Stimulated activated CD8-positive, alpha-beta memory T cell treated with anti-CD3 and anti-CD28 coated beads, Interleukin-12 subunit alpha, Interleukin-12 subunit beta, amount 100 ng/mL, for 24 hours (primary cell): Measurements from ENCODE around the gene TOB1.

Experiments used
- DNase-seq: peaks from one replicate; pipeline ENCODE4 v3.0.0-alpha.2; 2020; ENCODE audit errors: extremely low read depth

The TOB1 gene, protein sequence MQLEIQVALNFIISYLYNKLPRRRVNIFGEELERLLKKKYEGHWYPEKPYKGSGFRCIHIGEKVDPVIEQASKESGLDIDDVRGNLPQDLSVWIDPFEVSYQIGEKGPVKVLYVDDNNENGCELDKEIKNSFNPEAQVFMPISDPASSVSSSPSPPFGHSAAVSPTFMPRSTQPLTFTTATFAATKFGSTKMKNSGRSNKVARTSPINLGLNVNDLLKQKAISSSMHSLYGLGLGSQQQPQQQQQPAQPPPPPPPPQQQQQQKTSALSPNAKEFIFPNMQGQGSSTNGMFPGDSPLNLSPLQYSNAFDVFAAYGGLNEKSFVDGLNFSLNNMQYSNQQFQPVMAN

GRCh38 chr17:50866261-50866949, at the start of gene TOB1:
Gene TOB1 (minus strand): TSS chr17:50866354. CDS start chr17:50864017, 2,337 bp downstream.
- peak; percentile 91 for DNase-seq

- no peak for DNase-seq
These were observed 48.4 kb upstream of the TOB1 start for GRCh38 chr17:50914505-50915063.

DNA sequence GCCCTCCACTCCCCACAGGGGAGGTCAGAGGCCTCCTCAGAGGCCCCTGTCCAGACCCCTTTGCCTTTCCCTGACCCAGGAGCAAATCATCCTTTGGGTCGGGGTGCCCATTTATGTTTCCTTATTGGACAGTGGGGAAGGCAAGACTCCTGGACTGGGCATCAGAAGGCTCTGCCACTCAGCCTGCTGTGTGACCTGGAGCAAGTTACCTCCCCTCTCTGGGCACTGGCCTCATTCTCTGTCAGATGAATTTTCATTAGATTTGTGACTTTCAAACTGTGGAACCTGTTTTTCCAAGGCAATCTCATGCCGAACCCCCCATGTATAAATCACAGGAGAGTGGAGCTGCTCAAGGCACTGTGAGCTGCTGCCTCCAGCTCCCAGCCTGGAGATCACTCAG, 47.0 kb upstream of the TOB1 start:
- no peak for DNase-seq

DNA sequence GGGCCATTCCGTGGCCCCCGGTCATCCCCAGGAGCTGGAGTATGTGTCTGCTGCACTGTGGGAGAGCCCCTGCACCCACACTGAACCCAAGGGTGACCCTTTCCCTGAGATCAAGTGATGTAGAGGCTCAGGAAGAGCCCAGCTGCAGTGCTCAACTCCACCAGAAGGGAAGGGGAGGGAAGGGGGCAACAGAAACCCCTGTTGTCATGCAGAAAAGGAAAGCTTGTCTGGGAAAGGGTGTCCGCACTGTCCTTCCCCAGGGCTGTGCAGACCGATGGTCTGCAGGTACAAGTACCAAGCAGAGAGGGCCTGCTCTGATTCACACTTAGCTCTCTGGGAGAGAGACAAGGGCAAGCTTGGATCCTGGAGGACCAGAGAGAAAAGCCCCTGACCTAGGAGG, 45.7 kb upstream of the TOB1 start:
- no peak for DNase-seq

GRCh38 chr17:50911450-50911849, 45.3 kb upstream of the TOB1 start:
- DNase-seq: no peak

DNA sequence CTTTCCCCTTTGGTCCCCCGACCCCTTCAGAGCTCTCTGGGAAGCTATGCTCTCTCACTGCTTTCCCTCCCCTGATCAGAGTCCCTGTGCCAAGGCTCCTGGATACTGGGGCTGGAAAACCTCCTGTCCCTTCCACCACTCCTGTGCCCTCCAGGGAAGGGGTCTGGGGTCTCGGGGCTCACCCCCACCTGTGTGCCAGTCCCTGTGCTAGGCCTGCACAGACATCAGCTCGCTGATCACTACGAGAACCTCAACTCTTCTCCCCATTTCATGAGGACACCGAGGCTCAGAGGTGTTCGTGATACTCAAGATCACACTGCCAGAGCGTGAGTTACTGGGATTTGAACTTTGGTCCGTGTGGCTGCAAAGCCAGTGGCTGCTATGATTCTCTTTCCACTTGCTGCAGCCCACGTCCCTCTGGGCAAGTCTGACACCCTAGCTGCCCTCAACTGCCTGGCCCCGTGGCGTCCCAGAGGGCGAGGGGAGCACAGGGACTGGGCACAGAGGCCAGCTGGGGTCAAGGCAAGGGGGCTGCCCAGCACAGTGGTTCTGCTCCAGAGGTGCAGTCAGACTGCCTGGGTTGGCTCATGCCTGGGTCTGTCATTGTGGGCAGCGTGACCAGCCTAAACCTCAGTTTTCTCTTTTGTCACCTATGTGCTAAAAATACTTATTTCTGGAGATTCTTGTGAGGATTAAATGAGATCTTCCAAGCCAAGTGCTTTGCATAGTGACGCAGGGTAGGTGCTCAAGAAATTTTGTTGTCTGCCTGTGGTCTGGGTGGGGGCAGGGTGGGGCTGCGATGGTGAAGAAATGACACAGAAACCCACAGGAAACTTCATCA, 43.8 kb upstream of the TOB1 start:
- DNase-seq: no peak

- DNase-seq: no peak
These were observed 43.0 kb upstream of the TOB1 start for GRCh38 chr17:50908860-50909764.

DNA sequence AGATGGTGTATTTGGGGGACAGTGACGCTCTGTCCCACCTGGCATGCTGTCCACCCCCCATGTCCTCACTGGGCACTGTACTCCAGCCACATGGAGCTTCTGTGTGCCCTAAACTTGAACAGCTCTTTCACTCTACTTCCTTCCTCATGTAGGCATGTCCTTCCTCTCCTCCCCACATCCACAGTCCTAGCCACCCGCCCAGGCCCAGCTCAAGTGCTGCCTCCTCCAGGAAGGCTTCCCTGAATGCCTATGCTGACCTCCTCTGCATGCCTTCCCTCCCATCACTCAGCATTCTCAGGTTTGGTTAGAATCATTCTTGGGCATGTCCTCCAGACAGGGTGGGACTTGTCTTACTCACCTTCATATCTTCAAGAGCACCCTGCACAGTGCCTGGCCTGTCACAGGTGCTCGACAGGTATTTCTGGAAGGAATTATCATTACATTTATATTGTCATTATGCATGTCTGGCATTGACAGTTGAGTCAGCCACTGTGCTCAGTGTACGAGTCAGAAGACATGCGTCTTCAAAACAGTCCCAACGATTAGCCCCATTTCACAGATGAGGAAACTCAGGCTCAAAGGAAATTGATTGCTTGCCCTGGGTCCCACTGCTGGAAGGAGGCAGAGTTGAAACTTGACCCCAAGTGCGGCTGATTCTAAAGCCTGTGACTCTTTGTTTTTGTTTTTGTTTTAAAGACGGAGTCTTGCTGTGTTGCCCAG, 42.1 kb upstream of the TOB1 start:
- no peak for DNase-seq

DNA sequence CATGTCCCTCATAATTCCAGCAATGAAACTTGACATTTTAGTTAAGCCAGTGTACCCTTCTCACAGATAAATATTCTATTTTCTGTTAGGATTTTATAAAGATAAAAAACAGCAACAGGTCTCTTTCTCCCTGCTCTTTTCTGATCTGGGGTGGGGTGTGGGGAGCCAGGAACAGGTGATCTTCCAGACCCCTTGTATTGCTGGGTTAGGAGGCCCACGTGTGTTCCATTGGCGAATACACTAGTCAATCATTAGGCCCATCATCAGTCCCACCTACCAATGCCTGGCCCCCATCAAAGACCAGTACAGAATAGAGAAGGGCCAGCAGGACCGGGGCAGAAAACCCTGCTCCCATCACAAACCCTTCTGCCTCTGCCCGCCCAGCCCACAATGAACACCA, 40.3 kb upstream of the TOB1 start:
- DNase-seq: no peak

DNA sequence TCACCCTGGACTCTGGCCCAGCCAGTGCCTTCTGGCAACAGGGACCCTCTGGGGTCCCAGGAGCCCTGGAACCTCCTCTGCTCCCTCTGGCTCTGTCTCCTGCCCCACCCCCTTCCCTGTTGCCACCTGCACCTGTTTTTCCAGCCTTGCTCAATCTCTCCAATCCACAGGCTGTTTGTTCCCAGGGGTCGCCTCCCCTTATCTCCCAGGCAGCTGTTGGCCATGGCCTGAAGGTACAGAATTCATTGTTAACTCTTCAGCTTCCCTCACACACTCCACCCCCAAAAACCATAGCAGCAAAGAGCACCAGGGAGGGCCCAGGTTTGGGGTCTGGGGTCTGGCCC, 39.3 kb upstream of the TOB1 start:
- DNase-seq: no peak

DNA sequence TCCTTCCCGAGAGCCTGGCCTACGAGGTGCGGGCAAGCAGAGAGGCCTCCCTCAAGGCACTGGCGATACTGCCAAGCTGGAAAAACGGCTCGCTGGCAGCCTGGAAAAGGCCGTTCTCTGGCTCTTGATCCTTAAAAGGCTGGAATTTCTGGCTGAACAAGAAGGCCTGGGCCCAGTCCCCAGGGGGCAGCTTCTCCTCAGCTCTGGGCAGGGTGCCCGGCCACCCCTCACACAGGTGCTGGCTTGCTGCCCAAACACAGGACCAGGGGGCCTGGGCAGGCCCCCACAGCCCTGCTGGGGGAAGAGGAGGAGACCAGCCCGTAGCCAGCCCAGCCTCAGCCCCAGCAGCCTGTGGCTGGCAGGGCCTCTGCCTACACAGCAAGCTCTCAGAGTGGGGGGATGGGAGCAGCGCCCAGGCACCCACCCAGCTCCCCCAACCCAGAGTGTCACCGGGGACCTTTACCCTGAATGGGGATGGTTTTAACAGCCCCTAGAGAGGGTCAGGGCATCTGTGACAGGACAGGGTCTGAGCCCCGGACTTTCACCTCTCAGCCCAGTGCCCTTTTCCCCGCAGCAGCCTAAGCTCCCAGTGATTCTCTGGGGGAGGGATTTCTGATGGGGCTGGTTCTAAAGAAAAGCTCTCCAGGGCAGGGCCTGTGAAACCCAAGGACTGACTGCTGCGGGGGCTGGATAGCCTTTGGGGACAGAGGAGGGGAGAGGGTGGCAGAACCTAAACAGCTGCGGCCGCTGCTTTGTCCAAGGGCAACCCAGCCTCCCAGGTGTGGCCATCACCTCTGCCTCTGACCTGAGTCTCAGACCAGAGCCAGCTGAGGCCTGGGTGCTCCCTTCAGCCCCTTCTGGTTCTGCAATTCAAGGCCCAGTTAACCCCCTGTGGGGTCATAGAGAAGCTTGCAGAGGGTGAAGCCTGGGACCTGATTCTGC, 38.6 kb upstream of the TOB1 start:
- no peak for DNase-seq

GRCh38 chr17:50903604-50904517, 37.7 kb upstream of the TOB1 start:
- no peak for DNase-seq

DNA sequence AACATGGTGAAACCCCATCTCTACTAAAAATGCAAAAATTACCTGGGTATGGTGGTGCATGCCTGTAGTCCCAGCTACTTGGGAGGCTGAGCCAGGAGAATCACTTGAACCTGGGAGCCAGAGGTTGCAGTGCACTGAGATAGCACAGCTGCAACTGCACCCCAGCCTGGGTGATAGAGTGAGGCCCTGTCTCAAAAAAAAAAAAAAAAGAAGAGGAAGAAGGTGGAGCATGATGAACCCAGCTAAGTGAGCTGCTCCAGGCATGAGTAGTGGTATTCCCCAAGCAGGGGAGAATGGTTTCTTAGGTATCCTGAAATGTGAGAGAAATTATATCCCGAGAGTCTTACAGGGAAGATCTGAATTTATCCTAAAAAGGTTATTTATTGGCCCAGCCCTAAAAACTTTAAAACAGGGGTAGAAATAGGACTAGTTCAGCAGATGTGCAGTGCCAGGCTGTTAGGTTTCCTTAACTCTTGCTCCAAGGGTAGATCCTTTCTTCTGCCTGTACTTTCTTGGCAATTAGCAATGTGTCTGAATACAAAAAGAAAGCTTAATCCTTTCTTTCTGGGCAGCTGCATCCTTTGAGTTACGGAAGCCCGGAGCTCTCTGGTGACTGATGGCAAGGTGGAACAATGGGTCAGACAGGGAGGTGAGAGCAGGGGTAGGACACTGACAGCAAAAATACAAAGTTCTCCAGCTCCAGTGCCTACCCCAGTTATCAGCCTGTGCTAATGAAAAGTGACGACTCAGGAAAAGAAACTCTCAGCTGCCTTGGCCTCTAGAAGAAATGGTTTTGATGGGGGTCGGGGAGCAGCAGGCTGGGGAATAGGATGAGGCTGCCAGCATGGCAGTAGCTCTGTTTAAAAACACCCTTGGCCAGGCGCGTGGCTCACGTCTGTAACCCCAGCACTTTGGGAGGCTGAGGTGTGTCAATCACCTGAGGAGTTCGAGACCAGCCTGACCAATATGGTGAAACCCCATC, 36.5 kb upstream of the TOB1 start:
- DNase-seq: no peak

GRCh38 chr17:50900383-50900892, 34.3 kb upstream of the TOB1 start:
- DNase-seq: no peak

DNA sequence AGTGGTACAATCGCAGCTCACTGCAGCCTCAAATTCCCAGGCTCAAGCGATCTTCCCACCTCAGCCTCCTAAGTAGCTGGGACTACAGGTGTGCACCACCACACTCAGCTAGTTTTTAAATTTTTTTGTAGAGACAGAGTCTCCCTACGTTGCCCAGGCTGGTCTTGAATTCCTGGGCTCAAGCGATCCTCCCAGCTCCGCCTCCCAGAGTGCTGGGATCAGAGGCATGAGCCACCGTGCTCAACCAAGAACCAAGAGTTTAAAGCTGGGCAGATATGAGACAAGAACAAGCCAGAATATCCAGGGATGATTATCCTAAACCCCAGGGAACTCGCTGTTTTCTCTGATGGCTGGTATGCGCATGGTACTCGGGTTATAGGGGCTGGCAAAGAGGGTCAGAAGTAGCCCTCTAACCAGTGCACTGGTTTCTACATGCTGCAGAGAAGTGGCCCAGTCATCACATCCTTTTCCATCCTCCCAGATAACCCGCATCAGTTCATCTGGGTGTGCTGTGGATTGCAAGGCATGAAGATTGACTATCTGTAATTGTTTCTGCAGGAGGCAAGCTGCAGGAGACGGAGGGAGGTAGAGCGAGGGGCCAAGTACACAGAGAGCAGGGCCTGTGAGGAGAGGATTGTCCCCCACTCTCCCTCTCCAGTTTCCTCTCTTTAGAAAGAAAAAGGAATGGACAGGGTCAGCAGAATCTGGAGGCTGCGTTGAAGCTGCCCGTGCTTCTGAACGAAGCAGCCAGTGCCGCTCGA, 33.6 kb upstream of the TOB1 start:
- DNase-seq: no peak

DNA sequence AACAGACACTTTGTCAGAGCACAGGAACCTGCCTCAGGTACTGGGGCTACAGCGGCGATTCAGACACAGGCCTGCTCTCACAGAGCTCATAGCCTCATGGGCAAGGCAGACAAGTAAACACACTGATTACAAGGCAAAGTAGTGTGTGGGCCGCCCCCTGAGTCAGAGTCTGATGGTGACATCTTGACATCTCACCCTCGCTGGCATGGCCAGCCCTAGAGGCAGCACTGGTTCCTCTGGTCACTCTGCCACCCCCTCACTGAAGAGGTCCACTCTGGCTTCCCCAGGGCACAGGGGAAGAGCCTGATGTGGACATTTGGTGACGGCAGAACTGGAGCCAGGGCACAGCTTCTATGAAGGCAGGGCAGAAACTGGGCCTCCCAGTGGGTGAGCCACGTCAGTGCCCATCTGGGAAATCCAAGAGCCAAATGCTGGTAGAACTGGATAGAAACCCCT, 32.9 kb upstream of the TOB1 start:
- no peak for DNase-seq
